Measurements from ENCODE around the gene AUTS2.

DNA sequence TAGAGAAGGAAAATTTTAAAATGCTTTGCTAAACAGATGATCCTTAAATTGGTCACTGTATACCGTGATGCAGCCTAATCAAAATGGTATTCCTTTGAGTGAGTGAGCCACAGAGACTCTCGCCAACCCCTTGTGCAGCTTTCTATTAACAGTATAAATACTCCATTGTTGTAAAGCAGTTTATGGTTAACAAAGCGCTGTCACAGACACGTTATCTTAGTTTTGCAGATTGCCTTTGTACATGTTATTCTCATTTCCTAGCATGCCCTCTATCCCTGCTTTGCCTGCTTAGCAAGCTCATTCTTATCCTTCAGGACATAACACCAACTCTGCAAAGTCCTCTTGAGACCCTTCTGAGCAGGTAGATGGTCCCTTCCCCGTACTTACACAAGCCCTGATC is 694.4 kb downstream of the AUTS2 start:
- TF ChIP-seq CTCF (conservative IDR thresholded peaks at IDR 0.05; ENCODE audit: low read depth in 2 of 2) (no peak), EZH2 (IDR thresholded peaks at IDR 0.05; ENCODE audit: low read depth, unreplicated experiment) (no peak), JUNB (IDR thresholded peaks at IDR 0.05; ENCODE audit: unreplicated experiment) (no peak), ZNF331 (CRISPR knock-in tag; IDR thresholded peaks at IDR 0.05; ENCODE audit: low read depth) (no peak), CREB1 (CRISPR knock-in tag; IDR thresholded peaks at IDR 0.05; ENCODE audit: low read depth) (no peak), POLR2AphosphoS5 (IDR thresholded peaks at IDR 0.05; ENCODE audit: low read depth) (no peak), NANOG (IDR thresholded peaks at IDR 0.05; ENCODE audit: borderline replicate concordance) (no peak)
- TF ChIP-seq, protein P1, sequence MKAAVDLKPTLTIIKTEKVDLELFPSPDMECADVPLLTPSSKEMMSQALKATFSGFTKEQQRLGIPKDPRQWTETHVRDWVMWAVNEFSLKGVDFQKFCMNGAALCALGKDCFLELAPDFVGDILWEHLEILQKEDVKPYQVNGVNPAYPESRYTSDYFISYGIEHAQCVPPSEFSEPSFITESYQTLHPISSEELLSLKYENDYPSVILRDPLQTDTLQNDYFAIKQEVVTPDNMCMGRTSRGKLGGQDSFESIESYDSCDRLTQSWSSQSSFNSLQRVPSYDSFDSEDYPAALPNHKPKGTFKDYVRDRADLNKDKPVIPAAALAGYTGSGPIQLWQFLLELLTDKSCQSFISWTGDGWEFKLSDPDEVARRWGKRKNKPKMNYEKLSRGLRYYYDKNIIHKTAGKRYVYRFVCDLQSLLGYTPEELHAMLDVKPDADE (IDR thresholded peaks at IDR 0.05), result no peak
- TF ChIP-seq, protein P2, sequence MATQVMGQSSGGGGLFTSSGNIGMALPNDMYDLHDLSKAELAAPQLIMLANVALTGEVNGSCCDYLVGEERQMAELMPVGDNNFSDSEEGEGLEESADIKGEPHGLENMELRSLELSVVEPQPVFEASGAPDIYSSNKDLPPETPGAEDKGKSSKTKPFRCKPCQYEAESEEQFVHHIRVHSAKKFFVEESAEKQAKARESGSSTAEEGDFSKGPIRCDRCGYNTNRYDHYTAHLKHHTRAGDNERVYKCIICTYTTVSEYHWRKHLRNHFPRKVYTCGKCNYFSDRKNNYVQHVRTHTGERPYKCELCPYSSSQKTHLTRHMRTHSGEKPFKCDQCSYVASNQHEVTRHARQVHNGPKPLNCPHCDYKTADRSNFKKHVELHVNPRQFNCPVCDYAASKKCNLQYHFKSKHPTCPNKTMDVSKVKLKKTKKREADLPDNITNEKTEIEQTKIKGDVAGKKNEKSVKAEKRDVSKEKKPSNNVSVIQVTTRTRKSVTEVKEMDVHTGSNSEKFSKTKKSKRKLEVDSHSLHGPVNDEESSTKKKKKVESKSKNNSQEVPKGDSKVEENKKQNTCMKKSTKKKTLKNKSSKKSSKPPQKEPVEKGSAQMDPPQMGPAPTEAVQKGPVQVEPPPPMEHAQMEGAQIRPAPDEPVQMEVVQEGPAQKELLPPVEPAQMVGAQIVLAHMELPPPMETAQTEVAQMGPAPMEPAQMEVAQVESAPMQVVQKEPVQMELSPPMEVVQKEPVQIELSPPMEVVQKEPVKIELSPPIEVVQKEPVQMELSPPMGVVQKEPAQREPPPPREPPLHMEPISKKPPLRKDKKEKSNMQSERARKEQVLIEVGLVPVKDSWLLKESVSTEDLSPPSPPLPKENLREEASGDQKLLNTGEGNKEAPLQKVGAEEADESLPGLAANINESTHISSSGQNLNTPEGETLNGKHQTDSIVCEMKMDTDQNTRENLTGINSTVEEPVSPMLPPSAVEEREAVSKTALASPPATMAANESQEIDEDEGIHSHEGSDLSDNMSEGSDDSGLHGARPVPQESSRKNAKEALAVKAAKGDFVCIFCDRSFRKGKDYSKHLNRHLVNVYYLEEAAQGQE (IDR thresholded peaks at IDR 0.05; ENCODE audit: unreplicated experiment), result no peak

Data from GM23338 (cell line).